MG63 (cell line): ENCODE results near the gene NCAPD3. TPM values are rescaled to one million over a fixed set of nuclear protein-coding genes. Genes with fewer than 3 reads are reported as not detected.
"Not testable (repeated sequence)": the region's sequence is repeated elsewhere in the genome, so short reads cannot be mapped to it uniquely, and the experiment has no call there.

Experiments
- DNase-seq: peaks from one replicate; pipeline ENCODE4 v3.0.0-alpha.2; 2020
- H3K27me3 ChIP-seq: fragments of 250-450 bp; sonication (Bioruptor Pico); 2 replicates; pipeline ENCODE4 v1.5.1; 2020; ENCODE audit warnings: mild to moderate bottlenecking, moderate library complexity
- H3K36me3 ChIP-seq: fragments of 250-450 bp; sonication (Bioruptor Pico); 2 replicates; pipeline ENCODE4 v1.5.1; 2020; ENCODE audit warnings: mild to moderate bottlenecking, moderate library complexity
- H3K4me3 ChIP-seq: fragments of 250-450 bp; sonication (Bioruptor Pico); 2 replicates; pipeline ENCODE4 v1.5.1; 2020; ENCODE audit warnings: mild to moderate bottlenecking, moderate library complexity
- H3K9me3 ChIP-seq: fragments of 250-450 bp; sonication (Bioruptor Pico); 2 replicates; pipeline ENCODE4 v1.5.1; 2020; ENCODE audit warnings: mild to moderate bottlenecking, moderate library complexity
- total RNA-seq: library from RNA; depleted of rRNA; stranded (reverse); fragments of >200 nt; shearing (Covaris generic); gene quantifications from 2 replicates; pipeline ENCODE4 v1.2.3, GENCODE V29; 2014; ENCODE audit warnings: low replicate concordance

NCAPD3 gene
- total RNA-seq, 1 experiment from 2014 or later = 43.9 TPM

GRCh38 chr11:134138376-134138775, 85.4 kb downstream of the NCAPD3 start:
- DNase-seq = no peak

DNA sequence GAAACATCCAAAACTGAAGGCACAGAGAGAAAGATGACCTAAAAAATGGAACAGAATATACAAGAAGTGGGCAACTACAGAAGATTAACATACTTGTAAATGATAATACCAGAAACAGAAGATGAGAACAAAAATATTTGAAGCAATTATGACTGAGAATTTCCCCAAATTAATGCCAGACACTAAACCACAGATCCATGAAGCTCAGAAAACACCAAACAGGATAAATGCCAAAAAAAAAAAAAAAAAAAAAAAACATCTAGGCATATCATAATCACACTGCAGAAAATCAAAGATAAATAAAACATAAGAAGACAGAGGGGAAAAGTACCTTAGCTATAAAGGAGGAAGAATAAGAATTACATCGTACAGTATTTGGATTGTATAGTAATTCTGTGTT, 89.6 kb downstream of the NCAPD3 start:
- no peak for DNase-seq

More at GRCh38 chr11:134138376-134138775, 85.4 kb downstream of the NCAPD3 start:
- Histone ChIP-seq H3K9me3 (peaks cover 2% of the 10 kb centered on the region; the same call in 1 of the 2 replicates), H3K27me3 (no peaks in the 10 kb centered on the region), H3K36me3 (no peaks in the 10 kb centered on the region), H3K4me3 (no peak overlapping the region)

DNA sequence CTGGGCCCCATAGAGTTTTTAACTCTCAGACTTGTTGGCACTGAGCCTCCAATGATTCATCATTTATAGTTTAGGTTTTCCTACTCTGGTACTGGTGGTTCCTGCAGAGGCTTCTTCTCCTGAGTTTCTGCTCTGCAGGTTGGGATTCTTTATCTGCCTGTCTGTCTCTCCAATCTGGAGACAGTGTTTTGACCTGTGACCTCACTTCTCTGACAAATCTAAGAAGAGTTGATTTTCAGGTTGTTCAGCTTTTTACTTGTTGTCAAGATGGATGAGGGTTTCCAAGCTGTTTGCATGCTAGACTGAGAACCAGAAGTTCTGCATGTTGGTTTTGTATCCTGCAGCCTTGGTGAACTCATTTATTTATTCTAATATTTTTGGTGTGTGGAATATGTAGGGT, 91.0 kb downstream of the NCAPD3 start:
- peaks cover 13% of the 10 kb centered on the region for H3K9me3 ChIP-seq
- H3K4me3 ChIP-seq = no peak overlapping the region
- no peaks in the 10 kb centered on the region for H3K36me3 ChIP-seq
- no peaks in the 10 kb centered on the region for H3K27me3 ChIP-seq
- DNase-seq = no peak

More for the DNA sequence above, 89.6 kb downstream of the NCAPD3 start:
- peaks cover 13% of the 10 kb centered on the region for H3K9me3 ChIP-seq
- H3K4me3 ChIP-seq = no peak overlapping the region
- no peaks in the 10 kb centered on the region for H3K36me3 ChIP-seq
- no peaks in the 10 kb centered on the region for H3K27me3 ChIP-seq

GRCh38 chr11:134131628-134132244, 92.0 kb downstream of the NCAPD3 start:
- peaks cover 13% of the 10 kb centered on the region for H3K9me3 ChIP-seq
- no peak for DNase-seq
- no peaks in the 10 kb centered on the region for H3K27me3 ChIP-seq
- no peaks in the 10 kb centered on the region for H3K36me3 ChIP-seq
- no peak overlapping the region for H3K4me3 ChIP-seq

GRCh38 chr11:134126217-134126822, 97.4 kb downstream of the NCAPD3 start:
- no peak overlapping the region for H3K4me3 ChIP-seq
- DNase-seq = peak; percentile 64
- H3K9me3 ChIP-seq = peaks cover 3% of the 10 kb centered on the region
- no peaks in the 10 kb centered on the region for H3K36me3 ChIP-seq
- H3K27me3 ChIP-seq = no peaks in the 10 kb centered on the region

DNA sequence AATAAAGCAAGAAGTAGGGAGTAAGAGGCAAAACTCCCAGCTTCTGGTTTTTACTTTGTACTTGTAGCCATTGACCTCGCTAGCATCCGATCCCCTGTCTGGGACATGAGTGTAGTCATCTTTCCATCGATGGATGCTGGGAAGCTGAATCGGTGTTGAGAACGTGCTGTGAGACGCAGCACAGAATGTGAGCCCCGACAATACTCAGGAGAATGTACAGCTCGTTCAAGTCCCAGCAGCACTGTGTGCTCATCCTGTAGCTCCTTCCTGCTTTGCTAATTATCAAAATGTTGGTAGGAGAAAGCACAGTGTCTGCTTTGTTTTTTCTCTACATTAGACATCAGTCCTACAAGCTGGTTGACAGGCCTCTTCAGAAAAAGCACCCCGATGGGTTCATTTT, 98.3 kb downstream of the NCAPD3 start:
- Histone ChIP-seq H3K9me3 (peaks cover 3% of the 10 kb centered on the region; the same call in 1 of the 2 replicates), H3K4me3 (no peak overlapping the region; the same call in 1 of the 2 replicates), H3K27me3 (no peaks in the 10 kb centered on the region), H3K36me3 (no peaks in the 10 kb centered on the region)
- no peak for DNase-seq

DNA sequence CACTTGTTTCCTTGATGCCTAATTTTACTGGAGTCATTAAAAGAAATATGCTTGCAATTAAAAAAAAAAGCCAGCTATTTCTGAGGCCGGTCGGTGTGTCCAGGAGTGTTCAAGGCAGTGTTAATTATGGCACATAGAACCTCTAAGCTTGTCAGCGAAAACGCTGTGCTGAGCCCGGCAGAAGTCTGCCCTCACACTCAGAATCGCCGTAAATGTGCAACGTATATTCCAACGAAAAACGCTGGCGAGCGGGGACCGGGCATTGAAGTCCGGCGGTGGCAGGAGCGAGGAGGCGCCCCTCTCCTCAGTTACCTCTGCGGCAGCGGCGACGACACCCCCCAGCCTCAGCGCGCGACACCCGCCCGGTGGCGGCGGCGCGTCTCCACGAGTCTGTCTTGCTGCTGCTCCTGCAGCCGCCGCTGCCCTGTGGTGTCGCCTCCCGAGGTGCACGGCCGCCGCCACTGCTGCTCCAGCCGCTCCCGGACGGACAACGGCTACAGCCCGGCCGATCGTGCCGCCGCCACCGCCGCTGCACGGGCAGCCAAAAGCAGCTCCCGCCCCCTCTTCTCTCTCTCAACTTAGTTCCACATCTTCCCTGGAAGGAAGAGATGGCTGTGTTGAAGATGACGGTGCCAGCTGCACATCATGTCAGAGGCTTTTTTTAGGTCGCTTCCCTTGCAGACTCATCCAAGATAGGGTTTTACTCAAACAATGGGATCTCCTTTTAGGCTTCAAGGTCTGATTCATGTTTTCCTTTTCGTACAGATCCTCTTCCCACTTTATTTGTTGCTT, 98.9 kb downstream of the NCAPD3 start:
- peak overlapping the region; percentile 26 for H3K4me3 ChIP-seq
- DNase-seq = peak; percentile 48
- H3K36me3 ChIP-seq = no peaks in the 10 kb centered on the region
- H3K9me3 ChIP-seq = no peaks in the 10 kb centered on the region
- no peaks in the 10 kb centered on the region for H3K27me3 ChIP-seq

DNA sequence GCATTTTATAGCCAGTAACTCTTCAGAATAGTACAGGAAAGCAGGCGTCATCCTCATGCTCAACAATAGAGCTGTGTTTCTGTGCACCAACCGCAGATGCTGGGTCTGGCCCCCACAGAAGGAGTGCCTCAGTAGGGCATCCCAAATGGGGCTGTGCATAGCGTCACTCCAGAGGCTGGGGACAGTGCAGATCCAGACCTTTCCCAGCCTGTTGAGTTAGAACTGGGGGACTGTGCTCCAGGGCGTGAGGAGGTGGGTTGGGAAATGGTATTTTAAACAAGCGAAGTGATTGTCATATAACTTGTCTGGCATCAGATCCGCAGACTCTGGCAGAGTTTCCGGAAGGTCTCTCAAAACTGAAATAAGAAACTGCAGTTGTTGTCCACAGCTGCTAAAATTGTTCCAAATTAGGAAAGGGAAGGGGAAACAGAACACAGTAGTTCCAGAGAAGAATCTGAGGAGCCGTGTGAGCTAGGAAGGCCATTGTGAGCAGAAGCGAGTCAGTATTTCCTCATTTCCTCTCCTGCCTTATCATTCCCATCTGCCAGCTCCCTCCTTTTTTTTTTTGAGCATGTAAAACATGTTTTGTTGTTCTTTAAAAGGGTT, 102.7 kb downstream of the NCAPD3 start:
- H3K9me3 ChIP-seq = no peaks in the 10 kb centered on the region
- H3K36me3 ChIP-seq = no peaks in the 10 kb centered on the region
- no peak for DNase-seq
- no peaks in the 10 kb centered on the region; the same call in 1 of the 2 replicates for H3K27me3 ChIP-seq
- no peak overlapping the region for H3K4me3 ChIP-seq

- H3K36me3 ChIP-seq = no peaks in the 10 kb centered on the region
- H3K9me3 ChIP-seq = no peaks in the 10 kb centered on the region
- DNase-seq = peak; percentile 9
- H3K27me3 ChIP-seq = no peaks in the 10 kb centered on the region; the same call in 1 of the 2 replicates
- H3K4me3 ChIP-seq = no peak overlapping the region
These were observed 103.5 kb downstream of the NCAPD3 start for GRCh38 chr11:134120143-134120850.

GRCh38 chr11:134119094-134119493, 104.7 kb downstream of the NCAPD3 start:
- H3K36me3 ChIP-seq = no peaks in the 10 kb centered on the region

DNA sequence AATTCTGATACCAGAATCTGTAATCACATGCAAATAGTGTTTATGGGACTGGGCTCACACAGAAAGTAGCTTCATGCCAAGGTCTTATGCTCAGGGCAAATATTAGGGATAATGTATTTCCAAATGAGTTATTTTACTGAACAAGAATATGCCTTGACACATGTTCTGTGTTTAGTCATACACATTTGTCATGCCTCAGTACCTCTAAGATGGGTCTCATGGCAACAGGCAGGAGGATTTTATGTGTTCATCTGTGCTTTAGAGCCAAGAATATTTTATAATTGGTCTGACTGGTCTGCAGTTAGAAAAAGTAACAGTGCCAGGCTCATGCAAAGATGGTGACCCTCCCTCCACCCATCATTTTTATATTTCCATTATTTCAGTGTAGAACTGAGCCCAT, 105.8 kb downstream of the NCAPD3 start:
- Histone ChIP-seq H3K36me3 (no peaks in the 10 kb centered on the region), H3K27me3 (no peaks in the 10 kb centered on the region; the same call in none of the 2 replicates), H3K4me3 (no peak overlapping the region), H3K9me3 (no peaks in the 10 kb centered on the region)
- DNase-seq = no peak

More at GRCh38 chr11:134119094-134119493, 104.7 kb downstream of the NCAPD3 start:
- Histone ChIP-seq H3K9me3 (no peaks in the 10 kb centered on the region), H3K27me3 (no peaks in the 10 kb centered on the region; the same call in none of the 2 replicates), H3K4me3 (no peak overlapping the region)
- no peak for DNase-seq

DNA sequence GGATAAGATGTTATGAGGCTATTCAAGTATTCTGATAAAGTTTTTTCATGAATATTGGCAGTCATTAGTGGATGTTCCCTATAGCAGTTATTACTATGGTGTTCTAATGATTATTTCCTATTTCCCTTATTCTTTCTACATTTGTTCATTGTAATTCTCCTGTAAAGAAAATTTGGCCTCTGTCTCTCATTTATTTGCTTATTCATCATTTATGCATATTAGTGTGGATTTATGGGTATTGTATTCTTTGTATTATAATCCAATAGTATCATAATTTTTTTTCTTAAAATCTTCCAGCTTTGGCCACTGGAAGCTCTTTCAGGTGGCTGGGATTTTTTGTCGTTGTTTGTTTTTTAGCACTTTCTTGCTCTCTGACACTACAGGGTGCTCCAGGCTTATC, 107.6 kb downstream of the NCAPD3 start:
- Histone ChIP-seq H3K27me3 (no peaks in the 10 kb centered on the region; the same call in none of the 2 replicates), H3K9me3 (no peaks in the 10 kb centered on the region), H3K36me3 (no peaks in the 10 kb centered on the region), H3K4me3 (no peak overlapping the region)
- no peak for DNase-seq

- H3K27me3 ChIP-seq, H3K9me3 ChIP-seq, DNase-seq, H3K36me3 ChIP-seq, H3K4me3 ChIP-seq: not testable (repeated sequence)
These were observed 110.0 kb downstream of the NCAPD3 start for GRCh38 chr11:134113787-134114186.

DNA sequence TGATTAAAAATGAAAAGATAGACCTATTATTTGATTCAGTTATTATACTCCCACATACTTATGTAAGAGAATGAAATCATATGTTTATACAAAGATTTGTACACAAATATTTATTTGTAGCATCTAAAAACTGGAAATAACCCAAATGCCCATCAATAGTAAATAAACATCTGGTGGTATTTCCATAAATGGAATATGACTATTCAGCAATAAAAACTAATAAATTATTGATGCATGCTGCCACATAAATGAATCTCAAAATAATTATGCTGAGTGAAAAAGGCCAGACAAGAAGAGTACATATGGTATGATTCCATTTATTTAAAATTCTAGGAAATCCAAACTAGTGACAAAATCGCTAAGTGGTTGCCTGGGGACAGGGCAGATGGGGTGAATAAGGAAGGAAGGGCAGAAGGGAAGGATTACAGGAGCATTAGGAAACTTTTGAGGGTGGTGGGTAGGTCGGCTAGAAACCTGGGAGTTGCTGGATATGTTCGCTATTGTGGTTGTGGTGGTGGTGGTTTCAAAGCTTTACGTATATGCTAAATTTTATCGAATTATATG, 113.4 kb downstream of the NCAPD3 start:
- no peaks in the 10 kb centered on the region for H3K36me3 ChIP-seq

More for the DNA sequence above, 113.4 kb downstream of the NCAPD3 start:
- Histone ChIP-seq H3K4me3 (no peak overlapping the region), H3K27me3 (no peaks in the 10 kb centered on the region; the same call in 1 of the 2 replicates), H3K9me3 (no peaks in the 10 kb centered on the region)
- DNase-seq = no peak
